ENCODE measurements around the gene RNPEP.

GRCh38 chr1:201999625-202000238 is 17.3 kb downstream of the RNPEP start:
- TF ChIP-seq CTCF (IDR thresholded peaks at IDR 0.05) (peak in 3 of 4 experiments; percentile 46 to 68 (median 58)), EP300 (IDR thresholded peaks at IDR 0.05) (no peak), POLR2A (IDR thresholded peaks at IDR 0.05) (no peak), POLR2AphosphoS5 (IDR thresholded peaks at IDR 0.05) (no peak)

Data from sigmoid colon (tissue), 4 donors.